HG02571 (cell line): Measurements from ENCODE around the gene COL7A1.
A peak's percentile ranks its signal among the peaks of the same experiment; 100 is the strongest.

Source experiments
- ATAC-seq: cut with Tn5 transposase; IDR thresholded peaks from one replicate; pipeline ENCODE4 v1.9.1; 2021; ENCODE audit warnings: mild to moderate bottlenecking, moderate library complexity; ENCODE audit not compliant: unreplicated experiment

COL7A1 gene

GRCh38 chr3:48619541-48620524 is 24.7 kb upstream of the COL7A1 start:
- no peak for ATAC-seq

GRCh38 chr3:48617559-48617958 is 22.4 kb upstream of the COL7A1 start:
- no peak for ATAC-seq

- no peak for ATAC-seq
Measured at GRCh38 chr3:48614044-48614443, 18.9 kb upstream of the COL7A1 start.

GRCh38 chr3:48612309-48612708 is 17.2 kb upstream of the COL7A1 start:
- no peak for ATAC-seq

GRCh38 chr3:48609088-48610005 is 14.2 kb upstream of the COL7A1 start, which contains the start of gene UQCRC1:
UQCRC1 (minus strand) TSS chr3:48609646; CDS start chr3:48609620, 26 bp downstream.
- ATAC-seq: peak; percentile 95

GRCh38 chr3:48607519-48607918 is 12.4 kb upstream of the COL7A1 start:
- no peak for ATAC-seq

- ATAC-seq: no peak
Measured at GRCh38 chr3:48601622-48601994, 6.5 kb upstream of the COL7A1 start.

- ATAC-seq: no peak
Measured at GRCh38 chr3:48600711-48601621, 5.8 kb upstream of the COL7A1 start.

- ATAC-seq: no peak
Measured at GRCh38 chr3:48599509-48600285, 4.6 kb upstream of the COL7A1 start.

GRCh38 chr3:48599077-48599501 is 4.0 kb upstream of the COL7A1 start:
- ATAC-seq: no peak

GRCh38 chr3:48598323-48599076 is 3.4 kb upstream of the COL7A1 start:
- ATAC-seq: no peak

GRCh38 chr3:48597408-48597800 is 2.3 kb upstream of the COL7A1 start:
- no peak for ATAC-seq

GRCh38 chr3:48596676-48597407 is 1.7 kb upstream of the COL7A1 start:
- ATAC-seq: no peak

GRCh38 chr3:48596157-48596556 is 1.0 kb upstream of the COL7A1 start:
- no peak for ATAC-seq

GRCh38 chr3:48595526-48596121 is 495 bp upstream of the COL7A1 start:
- no peak for ATAC-seq

- ATAC-seq: no peak
Measured at GRCh38 chr3:48594417-48595049, 596 bp downstream of the COL7A1 start.

- ATAC-seq: no peak
Measured at GRCh38 chr3:48593337-48593736, 1.8 kb downstream of the COL7A1 start.
